Upper lobe of left lung (tissue), 6 donors: ENCODE measurements around the gene WDR90. TPM values are rescaled to one million over a fixed set of nuclear protein-coding genes. Genes with fewer than 3 reads are reported as not detected.
"Not testable (repeated sequence)": the region's sequence is repeated elsewhere in the genome, so short reads cannot be mapped to it uniquely, and the experiment has no call there.

Experiments
- ATAC-seq, 2 donors: fragments of 200-7000 bp; cut with Tn5 transposase; one replicate each; pipeline ENCODE4 v1.9.1; 2022; ENCODE audit warnings: mild to moderate bottlenecking in 2 of 2, moderate library complexity in 2 of 2; ENCODE audit not compliant: low FRiP score in 2 of 2
- DNase-seq, 2 donors: peaks; one replicate each; pipeline ENCODE4 v3.0.0-alpha.2; 2019 to 2020
- H3K27ac ChIP-seq, 4 donors: fragments of 200-600 bp; sonication (generic); one replicate each; pipeline ENCODE4 v1.5.1; 2016 to 2019
- H3K27me3 ChIP-seq, 4 donors: fragments of 200-600 bp; sonication (generic); one replicate each; pipeline ENCODE4 v1.5.1; 2017 to 2019
- H3K36me3 ChIP-seq, 4 donors: fragments of 200-600 bp; sonication (generic); one replicate each; pipeline ENCODE4 v1.5.1; 2016 to 2019
- H3K4me1 ChIP-seq, 4 donors: fragments of 200-600 bp; sonication (generic); one replicate each; pipeline ENCODE4 v1.5.1; 2018 to 2019
- H3K4me3 ChIP-seq, 4 donors: fragments of 200-600 bp; sonication (generic); one replicate each; pipeline ENCODE4 v1.5.1; 2017 to 2019; ENCODE audit warnings: mild to moderate bottlenecking in 2 of 4, moderate library complexity in 1 of 4
- H3K9me3 ChIP-seq, 4 donors: fragments of 200-600 bp; sonication (generic); one replicate each; pipeline ENCODE4 v1.5.1; 2018 to 2019
- EP300 ChIP-seq, 4 donors: sonication (generic); formaldehyde crosslinking; IDR thresholded peaks; one replicate each; pipeline ENCODE4 v1.5.1; 2017; ENCODE audit warnings: antibody characterized with exemption in 4 of 4, control low read depth in 2 of 4
- POLR2A ChIP-seq, 4 donors: fragments of 450-650 bp; IDR thresholded peaks; one replicate each; pipeline ENCODE4 v1.5.1; 2016 to 2017; ENCODE audit warnings: antibody characterized with exemption in 4 of 4, mild to moderate bottlenecking in 2 of 4
- POLR2AphosphoS5 ChIP-seq, 2 donors: sonication (generic); formaldehyde crosslinking; IDR thresholded peaks; one replicate each; pipeline ENCODE4 v1.5.1; 2017; ENCODE audit warnings: antibody characterized with exemption in 2 of 2
- WGBS, 2 donors: methylation state at CpG; one replicate each; pipeline ENCODE4 v1.1.5; 2017 to 2018; 5-methylcytosine and 5-hydroxymethylcytosine counted together
- total RNA-seq, 6 donors: library from RNA; depleted of rRNA in 4 of 6; stranded (reverse); fragments of >200 nt in 4 of 6; gene quantifications; one replicate each; pipeline versions ENCODE4 v1.1.0 to v1.2.1, GENCODE V29; 2016 to 2021
- TF ChIP-seq, protein P1 (sequence below), 6 experiments: fragments of 450-650 bp in 4 of 6; fragments of 200-600 bp in 2 of 6; sonication (generic) in 2 of 6; IDR thresholded peaks; one replicate each; pipeline ENCODE4 v1.5.1; 2016 to 2019; ENCODE audit warnings: antibody characterized with exemption in 6 of 6
- donor health status: DM: no; HTN: no; CAD: no; lungs with moderate emphysema.
- donor health status: DM: no; HTN: yes; CAD: no; lungs with severe emphysema.

The WDR90 gene
- total RNA-seq, 6 donors from 2014 or later, result 18.8 to 174 (median 34.1) TPM

- H3K27me3 ChIP-seq, result peaks cover 2 to 40% (median 11%) of the 10 kb centered on the region in 4 donors
- not testable (repeated sequence) for H3K9me3 ChIP-seq, H3K36me3 ChIP-seq, H3K27ac ChIP-seq, H3K4me3 ChIP-seq, DNase-seq
- ATAC-seq, result peak in 1 of 2 donors; percentile 1
- H3K4me1 ChIP-seq, result peaks cover 18 to 34% (median 26%) of the 10 kb centered on the region in 4 donors
- WGBS, 2 donors, result 52 to 57% methylated on average over 12 to 13 of the region's 13 CpGs
- TF ChIP-seq, protein P1, sequence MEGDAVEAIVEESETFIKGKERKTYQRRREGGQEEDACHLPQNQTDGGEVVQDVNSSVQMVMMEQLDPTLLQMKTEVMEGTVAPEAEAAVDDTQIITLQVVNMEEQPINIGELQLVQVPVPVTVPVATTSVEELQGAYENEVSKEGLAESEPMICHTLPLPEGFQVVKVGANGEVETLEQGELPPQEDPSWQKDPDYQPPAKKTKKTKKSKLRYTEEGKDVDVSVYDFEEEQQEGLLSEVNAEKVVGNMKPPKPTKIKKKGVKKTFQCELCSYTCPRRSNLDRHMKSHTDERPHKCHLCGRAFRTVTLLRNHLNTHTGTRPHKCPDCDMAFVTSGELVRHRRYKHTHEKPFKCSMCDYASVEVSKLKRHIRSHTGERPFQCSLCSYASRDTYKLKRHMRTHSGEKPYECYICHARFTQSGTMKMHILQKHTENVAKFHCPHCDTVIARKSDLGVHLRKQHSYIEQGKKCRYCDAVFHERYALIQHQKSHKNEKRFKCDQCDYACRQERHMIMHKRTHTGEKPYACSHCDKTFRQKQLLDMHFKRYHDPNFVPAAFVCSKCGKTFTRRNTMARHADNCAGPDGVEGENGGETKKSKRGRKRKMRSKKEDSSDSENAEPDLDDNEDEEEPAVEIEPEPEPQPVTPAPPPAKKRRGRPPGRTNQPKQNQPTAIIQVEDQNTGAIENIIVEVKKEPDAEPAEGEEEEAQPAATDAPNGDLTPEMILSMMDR (IDR thresholded peaks at IDR 0.05), result peak; percentile 15 to 37 (median 32)
These were observed 63.6 kb downstream of the WDR90 start for GRCh38 chr16:712740-713250.

- H3K27me3 ChIP-seq, result peaks cover 0 to 31% (median 10%) of the 10 kb centered on the region in 4 donors
- H3K4me1 ChIP-seq, result peaks cover 21 to 34% (median 28%) of the 10 kb centered on the region in 4 donors
- no peak overlapping the region for H3K27ac ChIP-seq
- H3K36me3 ChIP-seq, result no peaks in the 10 kb centered on the region
- WGBS, 2 donors, result 59 to 70% methylated on average over 5 to 10 of the region's 11 CpGs
- no peak for DNase-seq
- ATAC-seq, result no peak
- no peak overlapping the region for H3K4me3 ChIP-seq
- H3K9me3 ChIP-seq, result no peaks in the 10 kb centered on the region
- TF ChIP-seq, protein P1 (IDR thresholded peaks at IDR 0.05), result no peak
- TF ChIP-seq POLR2A (IDR thresholded peaks at IDR 0.05) (no peak), EP300 (IDR thresholded peaks at IDR 0.05) (no peak), POLR2AphosphoS5 (IDR thresholded peaks at IDR 0.05) (no peak)
These were observed 64.9 kb downstream of the WDR90 start for GRCh38 chr16:714079-714478.

DNA sequence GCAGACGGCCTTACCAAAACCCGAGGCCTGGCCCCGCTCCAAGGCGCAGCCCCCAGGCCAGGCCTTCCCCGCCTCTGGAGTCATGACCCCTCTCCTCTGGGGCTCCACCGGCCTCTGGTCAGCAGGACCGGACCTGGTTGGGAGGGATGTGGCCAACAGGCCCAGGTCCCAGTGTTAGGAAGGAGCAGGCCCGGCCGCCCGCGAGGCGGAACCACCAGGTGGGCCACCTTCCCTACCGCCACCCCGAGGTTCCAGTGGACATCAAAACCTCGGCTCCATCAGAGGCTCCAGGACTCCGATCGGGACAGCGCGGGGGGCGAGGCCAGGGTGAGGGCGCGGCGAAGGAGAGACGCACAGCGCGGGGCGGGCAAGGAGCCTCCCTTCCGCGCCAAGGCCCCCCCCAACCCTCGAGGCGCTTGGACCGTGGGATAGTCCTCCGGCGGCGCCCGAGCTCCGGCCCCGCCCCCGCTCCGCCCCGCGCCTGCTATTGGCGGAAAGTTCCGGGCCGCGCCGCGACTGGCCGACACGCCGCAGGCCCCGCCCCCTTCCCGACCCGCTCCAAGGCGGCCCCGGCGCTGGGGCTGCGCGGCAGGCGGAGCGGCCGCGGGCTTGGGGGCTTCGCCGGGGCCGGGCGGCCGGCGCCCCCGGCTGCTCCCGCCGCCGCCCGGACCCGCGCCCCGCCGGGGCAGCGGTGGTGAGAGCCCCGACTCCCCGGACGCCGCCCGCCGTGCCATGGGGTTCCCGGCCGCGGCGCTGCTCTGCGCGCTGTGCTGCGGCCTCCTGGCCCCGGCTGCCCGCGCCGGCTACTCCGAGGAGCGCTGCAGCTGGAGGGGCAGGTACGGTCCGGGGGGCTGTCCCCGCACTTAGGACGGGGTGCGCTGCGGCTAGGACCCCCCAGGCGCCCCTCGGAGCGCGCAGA, 65.7 kb downstream of the WDR90 start, which contains the start of gene METRN:
METRN (plus strand) TSS at position 561 of the 919 bp plus-strand sequence; CDS start at position 733, 172 bp downstream.
- no peak for TF ChIP-seq EP300 (IDR thresholded peaks at IDR 0.05)
- TF ChIP-seq POLR2AphosphoS5 (IDR thresholded peaks at IDR 0.05), result no peak
- TF ChIP-seq POLR2A (IDR thresholded peaks at IDR 0.05), result peak in 1 of 4 donors; percentile 10
- TF ChIP-seq, protein P1 (IDR thresholded peaks at IDR 0.05), result peak in 1 of 6 experiments; percentile 8
- Histone ChIP-seq H3K36me3 (no peaks in the 10 kb centered on the region), H3K27me3 (peaks cover 0 to 23% (median 8%) of the 10 kb centered on the region in 4 donors), H3K4me3 (peak within 1 kb of the TSS; percentile 82 to 93 (median 86)), H3K9me3 (no peaks in the 10 kb centered on the region), H3K4me1 (peaks cover 26 to 37% (median 31%) of the 10 kb centered on the region in 4 donors), H3K27ac (peak within 1 kb of the TSS in 1 of 4 donors; percentile 51)
- DNase-seq (peak; percentile 92 to 99), ATAC-seq (peak; percentile 86 to 94)
- WGBS, 2 donors, result 17% methylated on average over 22 of the region's 108 CpGs; no CpG with 5 or more reads in 1 of the 2 donors

- peaks cover 31 to 45% (median 39%) of the 10 kb centered on the region in 4 donors for H3K4me1 ChIP-seq
- WGBS, 2 donors, result 5 to 14% methylated on average over 6 to 13 of the region's 74 CpGs
These were observed 66.5 kb downstream of the WDR90 start for GRCh38 chr16:715477-716199.

More at GRCh38 chr16:715477-716199, 66.5 kb downstream of the WDR90 start:
- H3K9me3 ChIP-seq, result no peaks in the 10 kb centered on the region
- DNase-seq, result peak in 1 of 2 donors; percentile 89
- peak overlapping the region; percentile 82 to 93 (median 86) for H3K4me3 ChIP-seq
- H3K27ac ChIP-seq, result peak overlapping the region in 1 of 4 donors; percentile 51
- ATAC-seq, result no peak
- H3K27me3 ChIP-seq, result peaks cover 0 to 15% (median 5%) of the 10 kb centered on the region in 4 donors
- no peaks in the 10 kb centered on the region for H3K36me3 ChIP-seq
- TF ChIP-seq POLR2A (IDR thresholded peaks at IDR 0.05) (no peak), EP300 (IDR thresholded peaks at IDR 0.05) (no peak), POLR2AphosphoS5 (IDR thresholded peaks at IDR 0.05) (no peak)
- TF ChIP-seq, protein P1 (IDR thresholded peaks at IDR 0.05), result peak in 1 of 6 experiments; percentile 12
